GM23338 (cell line): Measurements from ENCODE around the gene ARL6IP1. TPM values are rescaled to one million over a fixed set of nuclear protein-coding genes. Genes with fewer than 3 reads are reported as not detected.
"Not testable (repeated sequence)": the region's sequence is repeated elsewhere in the genome, so short reads cannot be mapped to it uniquely, and the experiment has no call there.

Source experiments
- ATAC-seq: fragments of 200-7000 bp; cut with Tn5 transposase; 3 replicates; pipeline ENCODE4 v1.9.1; 2020
- DNase-seq: peaks from one replicate; pipeline ENCODE4 v3.0.0-alpha.2; 2015; ENCODE audit warnings: low spot score
- H2AFZ ChIP-seq: fragments of 200-600 bp; sonication (generic); 2 replicates; pipeline ENCODE4 v1.8.0; 2016; ENCODE audit warnings: antibody characterized with exemption, mild to moderate bottlenecking, moderate library complexity
- H3F3A ChIP-seq: fragments of 200-600 bp; sonication (generic); replicated peaks from 2 replicates; pipeline ENCODE4 v1.8.0; 2017; ENCODE audit warnings: antibody characterized with exemption, mixed run types, low read depth
- H3K27ac ChIP-seq: fragments of 200-600 bp; sonication (generic); 2 replicates; pipeline ENCODE4 v1.6.1; 2016; ENCODE audit warnings: low read depth
- H3K27me3 ChIP-seq: fragments of 200-600 bp; sonication (generic); 2 replicates; pipeline ENCODE4 v1.8.0; 2016; ENCODE audit warnings: mild to moderate bottlenecking, mixed run types, moderate library complexity; ENCODE audit not compliant: insufficient read depth
- H3K36me3 ChIP-seq: fragments of 200-600 bp; sonication (generic); 2 replicates; pipeline ENCODE4 v1.8.0; 2016; ENCODE audit warnings: mild to moderate bottlenecking; ENCODE audit not compliant: insufficient read depth
- H3K4me1 ChIP-seq: fragments of 200-600 bp; sonication (generic); 2 replicates; pipeline ENCODE4 v1.8.0; 2016; ENCODE audit warnings: mild to moderate bottlenecking, moderate library complexity; ENCODE audit not compliant: insufficient read depth
- H3K4me2 ChIP-seq: fragments of 200-600 bp; sonication (generic); 2 replicates; pipeline ENCODE4 v1.7.1; 2017; ENCODE audit warnings: mixed run types
- H3K4me3 ChIP-seq: fragments of 200-600 bp; sonication (generic); 2 replicates; pipeline ENCODE4 v1.6.1; 2016; ENCODE audit warnings: mixed run types
- H3K79me2 ChIP-seq: fragments of 200-600 bp; sonication (generic); replicated peaks from 2 replicates; pipeline ENCODE4 v1.8.0; 2017; ENCODE audit warnings: mild to moderate bottlenecking; ENCODE audit not compliant: insufficient read depth
- H3K9me2 ChIP-seq: fragments of 200-600 bp; sonication (generic); 2 replicates; pipeline ENCODE4 v1.8.0; 2017; ENCODE audit not compliant: insufficient read depth
- H4K20me1 ChIP-seq: fragments of 200-600 bp; sonication (generic); replicated peaks from 2 replicates; pipeline ENCODE4 v1.8.0; 2017; ENCODE audit warnings: mild to moderate bottlenecking; ENCODE audit not compliant: insufficient read depth
- H3K27ac Mint-ChIP-seq: 2 replicates; pipeline ENCODE4 v1.8.0; 2020; ENCODE audit warnings: inconsistent platforms, mild to moderate bottlenecking, moderate library complexity, mixed read lengths
- H3K27me3 Mint-ChIP-seq: 3 replicates; pipeline ENCODE4 v1.8.0; 2022; ENCODE audit warnings: low read depth, mild to moderate bottlenecking, moderate library complexity, mixed read lengths, inconsistent platforms; ENCODE audit not compliant: insufficient read depth, poor library complexity
- H3K36me3 Mint-ChIP-seq: 3 replicates; pipeline ENCODE4 v1.8.0; 2021; ENCODE audit warnings: low read depth, mild to moderate bottlenecking, inconsistent platforms, moderate library complexity, mixed read lengths
- H3K4me1 Mint-ChIP-seq: 3 replicates; pipeline ENCODE4 v1.8.0; 2020; ENCODE audit warnings: mild to moderate bottlenecking, inconsistent platforms, mixed read lengths
- H3K4me3 Mint-ChIP-seq: 3 replicates; pipeline ENCODE4 v1.8.0; 2021; ENCODE audit warnings: moderate library complexity, mild to moderate bottlenecking, inconsistent platforms, mixed read lengths
- H3K9me3 Mint-ChIP-seq: 3 replicates; pipeline ENCODE4 v1.8.0; 2020; ENCODE audit warnings: moderate library complexity, mild to moderate bottlenecking, inconsistent platforms, mixed read lengths
- POLR2AphosphoS5 ChIP-seq: IDR thresholded peaks from 2 replicates; pipeline ENCODE4 v1.6.1; 2016; ENCODE audit warnings: antibody characterized with exemption, low read depth
- polyA plus RNA-seq: library from polyadenylated mRNA; unstranded; fragments of >200 nt; fragmentation: Nextera tagmentation; extraction: Ambion mirVana; gene quantifications from 2 replicates; pipeline ENCODE4 v1.2.1, GENCODE V29; 2016
- total RNA-seq: library from RNA; depleted of rRNA; stranded (reverse); fragments of >200 nt; shearing (Covaris generic); gene quantifications from 2 replicates; pipeline ENCODE4 v1.2.3, GENCODE V29; 2014
- TF ChIP-seq, protein P1 (sequence below), 2 experiments: fragments of 200-600 bp in 1 of 2; sonication (generic) in 1 of 2; conservative IDR thresholded peaks; 2 replicates each; pipeline versions ENCODE4 v1.5.1 to v1.6.1; 2016 to 2017; ENCODE audit warnings: antibody characterized with exemption in 2 of 2, low read depth in 2 of 2, mild to moderate bottlenecking in 2 of 2, moderate library complexity in 1 of 2

The ARL6IP1 gene
- total and polyA plus RNA-seq, 2 experiments from 2014 or later: 192 to 250 TPM

DNA sequence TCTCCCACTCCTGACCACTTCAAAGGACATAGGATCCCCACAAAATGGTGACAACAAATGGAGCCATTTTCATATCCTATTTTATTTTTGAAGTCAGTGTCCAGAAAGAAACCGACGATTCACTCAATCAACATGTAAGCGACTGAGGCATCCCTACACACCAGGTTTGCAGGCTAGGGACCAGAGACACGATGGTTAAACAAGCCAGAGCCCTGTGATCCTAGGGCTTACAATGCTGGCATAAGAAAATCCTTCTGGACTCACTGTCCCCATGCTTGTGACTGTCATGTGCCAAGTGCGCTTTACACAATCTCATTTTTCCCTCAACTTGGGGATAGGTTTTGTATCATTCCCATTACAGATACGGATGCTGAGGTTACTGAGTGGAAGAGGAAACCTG is 20.1 kb downstream of the ARL6IP1 start:
- peaks cover 15% of the 10 kb centered on the region for H3K4me1 Mint-ChIP-seq
- H3K27ac ChIP-seq, H3K27me3 Mint-ChIP-seq, H3K9me2 ChIP-seq, H3K4me3 ChIP-seq, DNase-seq, H2AFZ ChIP-seq, H3K4me3 Mint-ChIP-seq, H3K9me3 Mint-ChIP-seq, H3K27ac Mint-ChIP-seq, H3K27me3 ChIP-seq, H3K4me1 ChIP-seq, H3K4me2 ChIP-seq: not testable (repeated sequence)
- Histone ChIP-seq H4K20me1 (peaks cover 40% of the 10 kb centered on the region), H3K36me3 (peaks cover 40% of the 10 kb centered on the region), H3K79me2 (peaks cover 37% of the 10 kb centered on the region), H3F3A (peaks cover 40% of the 10 kb centered on the region)
- ATAC-seq: peak; percentile 7; the same call in 1 of the 3 replicates
- peaks cover 40% of the 10 kb centered on the region for H3K36me3 Mint-ChIP-seq
- TF ChIP-seq POLR2AphosphoS5: peak; percentile 19; the same call in 1 of the 2 replicates

DNA sequence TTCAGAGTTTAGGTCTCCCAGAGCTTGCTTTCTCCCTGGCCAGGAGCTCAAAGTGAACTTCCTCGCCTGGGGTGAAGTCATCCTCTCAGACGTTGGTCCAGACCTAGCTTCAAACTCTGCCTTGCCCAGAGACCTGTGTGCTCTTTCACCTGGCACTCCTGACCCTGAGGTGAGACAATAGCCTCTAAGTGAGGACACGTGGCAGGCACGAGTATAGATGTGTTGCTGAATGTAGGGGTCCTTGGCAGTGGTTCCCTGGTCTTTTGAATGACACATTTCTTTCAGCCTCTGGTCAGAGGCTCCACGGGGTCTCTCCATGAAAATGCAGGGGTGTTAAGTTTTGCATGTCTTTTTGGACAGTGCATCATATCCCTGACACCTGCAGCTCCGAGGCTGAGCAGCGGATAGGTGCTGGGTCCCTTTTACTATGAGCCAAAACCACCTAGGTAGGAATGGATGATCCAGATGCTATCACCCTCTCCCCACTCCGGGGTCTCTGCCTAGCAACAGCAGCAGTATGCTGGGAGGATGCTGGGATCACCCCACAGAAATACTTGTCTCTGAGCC is 20.8 kb downstream of the ARL6IP1 start:
- ATAC-seq: peak; percentile 59
- not testable (repeated sequence) for H3K27ac Mint-ChIP-seq

DNA sequence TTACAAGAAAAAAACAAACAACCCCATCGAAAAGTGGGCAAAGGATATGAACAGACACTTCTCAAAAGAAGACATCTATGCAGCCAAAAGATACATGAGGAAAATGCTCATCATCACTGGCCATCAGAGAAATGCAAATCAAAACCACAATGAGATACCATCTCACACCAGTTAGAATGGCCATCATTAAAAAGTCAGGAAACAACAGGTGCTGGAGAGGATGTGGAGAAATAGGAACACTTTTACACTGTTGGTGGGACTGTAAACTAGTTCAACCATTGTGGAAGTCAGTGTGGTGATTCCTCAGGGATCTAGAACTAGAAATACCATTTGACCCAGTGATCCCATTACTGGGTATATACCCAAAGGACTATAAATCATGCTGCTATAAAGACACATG is 23.7 kb downstream of the ARL6IP1 start:
- not testable (repeated sequence) for H3K4me1 ChIP-seq, H3K36me3 ChIP-seq, H3K27ac Mint-ChIP-seq, H3K27me3 Mint-ChIP-seq, H3K27ac ChIP-seq, H3K4me3 ChIP-seq, H3K79me2 ChIP-seq, H3F3A ChIP-seq, H4K20me1 ChIP-seq, H3K9me2 ChIP-seq, H3K36me3 Mint-ChIP-seq, H3K9me3 Mint-ChIP-seq, H3K27me3 ChIP-seq, DNase-seq, H3K4me2 ChIP-seq, H2AFZ ChIP-seq, ATAC-seq, H3K4me3 Mint-ChIP-seq, H3K4me1 Mint-ChIP-seq

More for the DNA sequence above, 20.8 kb downstream of the ARL6IP1 start:
- not testable (repeated sequence) for DNase-seq, H3K27me3 ChIP-seq, H3K9me3 Mint-ChIP-seq, H2AFZ ChIP-seq, H3K27ac ChIP-seq, H3K4me1 ChIP-seq, H3K4me1 Mint-ChIP-seq, H3K9me2 ChIP-seq, H3K27me3 Mint-ChIP-seq, H3K4me3 Mint-ChIP-seq, H3K4me3 ChIP-seq, H3K4me2 ChIP-seq
- peaks cover 33% of the 10 kb centered on the region for H3F3A ChIP-seq
- peaks cover 33% of the 10 kb centered on the region for H3K36me3 ChIP-seq
- peaks cover 33% of the 10 kb centered on the region for H4K20me1 ChIP-seq
- H3K36me3 Mint-ChIP-seq: peaks cover 34% of the 10 kb centered on the region
- H3K79me2 ChIP-seq: peaks cover 31% of the 10 kb centered on the region

DNA sequence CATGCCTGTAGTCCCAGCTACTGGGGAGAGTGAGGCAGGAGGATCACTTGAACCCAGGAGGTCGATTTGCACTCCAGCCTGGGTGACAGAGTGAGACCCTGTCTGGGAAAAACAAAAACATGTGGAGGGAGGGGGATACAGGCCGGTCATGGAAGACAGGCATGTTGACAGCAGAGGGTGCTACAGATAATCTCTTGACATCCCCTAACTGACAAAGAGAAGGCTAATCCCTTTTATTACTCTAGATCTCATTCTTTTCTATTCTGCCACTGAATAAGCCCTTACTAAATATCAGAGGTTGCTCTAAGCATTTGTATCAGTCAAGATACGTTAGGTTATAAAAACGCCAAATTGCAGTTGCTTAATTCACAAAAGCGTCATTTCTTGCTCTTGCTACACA is 25.0 kb downstream of the ARL6IP1 start:
- not testable (repeated sequence) for H3K36me3 Mint-ChIP-seq, H4K20me1 ChIP-seq, H2AFZ ChIP-seq, H3K27ac Mint-ChIP-seq, H3K27me3 Mint-ChIP-seq, DNase-seq, H3K36me3 ChIP-seq, H3K4me3 Mint-ChIP-seq, H3K4me1 Mint-ChIP-seq, H3K79me2 ChIP-seq, ATAC-seq, H3K4me2 ChIP-seq, H3K4me3 ChIP-seq, H3K27me3 ChIP-seq, H3K9me2 ChIP-seq, H3F3A ChIP-seq, H3K9me3 Mint-ChIP-seq, H3K27ac ChIP-seq, H3K4me1 ChIP-seq
- TF ChIP-seq, protein P1, sequence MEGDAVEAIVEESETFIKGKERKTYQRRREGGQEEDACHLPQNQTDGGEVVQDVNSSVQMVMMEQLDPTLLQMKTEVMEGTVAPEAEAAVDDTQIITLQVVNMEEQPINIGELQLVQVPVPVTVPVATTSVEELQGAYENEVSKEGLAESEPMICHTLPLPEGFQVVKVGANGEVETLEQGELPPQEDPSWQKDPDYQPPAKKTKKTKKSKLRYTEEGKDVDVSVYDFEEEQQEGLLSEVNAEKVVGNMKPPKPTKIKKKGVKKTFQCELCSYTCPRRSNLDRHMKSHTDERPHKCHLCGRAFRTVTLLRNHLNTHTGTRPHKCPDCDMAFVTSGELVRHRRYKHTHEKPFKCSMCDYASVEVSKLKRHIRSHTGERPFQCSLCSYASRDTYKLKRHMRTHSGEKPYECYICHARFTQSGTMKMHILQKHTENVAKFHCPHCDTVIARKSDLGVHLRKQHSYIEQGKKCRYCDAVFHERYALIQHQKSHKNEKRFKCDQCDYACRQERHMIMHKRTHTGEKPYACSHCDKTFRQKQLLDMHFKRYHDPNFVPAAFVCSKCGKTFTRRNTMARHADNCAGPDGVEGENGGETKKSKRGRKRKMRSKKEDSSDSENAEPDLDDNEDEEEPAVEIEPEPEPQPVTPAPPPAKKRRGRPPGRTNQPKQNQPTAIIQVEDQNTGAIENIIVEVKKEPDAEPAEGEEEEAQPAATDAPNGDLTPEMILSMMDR (conservative IDR thresholded peaks at IDR 0.05; ENCODE audit: low read depth in 2 of 2): peak in 1 of 2 experiments; percentile 27; a peak in 2 of 4 replicates

DNA sequence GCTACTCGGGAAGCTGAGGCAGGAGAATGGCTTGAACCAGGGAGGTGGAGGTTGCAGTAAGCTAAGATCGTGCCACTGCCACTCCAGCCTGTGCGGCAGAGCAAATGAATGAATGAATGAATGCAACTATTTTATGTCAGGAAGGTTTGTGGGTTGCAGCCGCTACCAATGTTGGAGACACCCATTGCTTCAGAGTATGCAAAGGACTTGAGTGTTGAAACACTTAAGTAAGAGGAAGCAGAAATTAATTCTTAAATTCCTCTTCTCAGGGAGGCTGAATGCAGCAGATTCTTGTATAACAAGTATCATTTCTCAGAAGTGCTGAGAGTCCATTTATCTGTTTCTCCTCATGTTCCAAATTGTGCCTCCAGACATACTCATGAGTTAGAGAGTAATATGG is 26.7 kb downstream of the ARL6IP1 start:
- not testable (repeated sequence) for H3K27me3 ChIP-seq, H4K20me1 ChIP-seq, ATAC-seq, H3K9me3 Mint-ChIP-seq, H2AFZ ChIP-seq, H3K4me1 Mint-ChIP-seq, H3K27ac Mint-ChIP-seq, H3F3A ChIP-seq, H3K4me1 ChIP-seq, H3K27me3 Mint-ChIP-seq, H3K36me3 ChIP-seq, H3K4me2 ChIP-seq, H3K79me2 ChIP-seq, H3K27ac ChIP-seq, DNase-seq, H3K4me3 Mint-ChIP-seq, H3K9me2 ChIP-seq, H3K36me3 Mint-ChIP-seq, H3K4me3 ChIP-seq

DNA sequence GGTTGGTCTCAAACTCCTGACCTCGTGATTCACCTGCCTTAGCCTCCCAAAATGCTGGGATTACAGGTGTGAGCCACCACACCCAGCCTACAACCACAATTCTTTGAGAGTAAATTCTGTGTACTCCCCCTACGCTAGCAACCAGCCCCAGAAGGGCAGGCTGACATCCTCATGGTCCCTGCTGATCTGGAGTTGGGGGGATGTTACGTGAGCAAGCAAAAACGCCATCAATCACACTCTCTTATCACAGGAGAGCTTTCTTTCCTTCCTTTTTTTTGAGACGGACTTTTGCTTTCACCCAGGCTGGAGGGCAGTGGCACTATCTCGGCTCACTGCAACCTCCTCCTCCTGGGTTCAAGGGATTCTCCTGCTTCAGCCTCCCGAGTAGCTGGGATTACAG is 29.2 kb downstream of the ARL6IP1 start:
- H3K9me3 Mint-ChIP-seq, H3K27me3 ChIP-seq, H3K36me3 ChIP-seq, H3K27me3 Mint-ChIP-seq, H3K9me2 ChIP-seq, H3K36me3 Mint-ChIP-seq, H3F3A ChIP-seq, H3K27ac ChIP-seq, H3K79me2 ChIP-seq, H4K20me1 ChIP-seq, H3K4me1 Mint-ChIP-seq, ATAC-seq, H3K4me3 Mint-ChIP-seq, H3K4me2 ChIP-seq, DNase-seq, H3K4me1 ChIP-seq, H2AFZ ChIP-seq, H3K27ac Mint-ChIP-seq, H3K4me3 ChIP-seq: not testable (repeated sequence)
